Stimulated activated CD4-positive, alpha-beta T cell treated with anti-CD3 and anti-CD28 coated beads, Interleukin-12 subunit alpha, Interleukin-12 subunit beta, amount 100 ng/mL, for 4 hours (primary cell): ENCODE measurements around the gene CRBN.
A peak's percentile ranks its signal among the peaks of the same experiment; 100 is the strongest.

Source experiments
- DNase-seq: peaks from one replicate; pipeline ENCODE4 v3.0.0-alpha.2; 2020

The CRBN gene

GRCh38 chr3:3179407-3180094, at the start of gene CRBN:
CRBN (minus strand) TSS chr3:3179691; CDS start chr3:3179687, 4 bp downstream.
- DNase-seq = peak; percentile 82

- DNase-seq = no peak
These were observed 48.1 kb upstream of the CRBN start for GRCh38 chr3:3227640-3228039.

- DNase-seq = no peak
These were observed 42.0 kb upstream of the CRBN start for GRCh38 chr3:3221528-3221927.

- DNase-seq = no peak
These were observed 36.9 kb upstream of the CRBN start for GRCh38 chr3:3216401-3216800.

- DNase-seq = no peak
These were observed 33.4 kb upstream of the CRBN start for GRCh38 chr3:3212781-3213440.

- no peak for DNase-seq
These were observed 30.2 kb upstream of the CRBN start for GRCh38 chr3:3209714-3210113.

- DNase-seq = no peak
These were observed 29.6 kb upstream of the CRBN start for GRCh38 chr3:3209057-3209456.

- DNase-seq = no peak
These were observed 22.1 kb upstream of the CRBN start for GRCh38 chr3:3201611-3202010.

GRCh38 chr3:3200632-3201212, 21.2 kb upstream of the CRBN start:
- DNase-seq = no peak

- DNase-seq = no peak
These were observed 19.8 kb upstream of the CRBN start for GRCh38 chr3:3199306-3199705.

- DNase-seq = no peak
These were observed 16.8 kb upstream of the CRBN start for GRCh38 chr3:3196148-3196861.

GRCh38 chr3:3194861-3195260, 15.4 kb upstream of the CRBN start:
- DNase-seq = no peak

GRCh38 chr3:3192286-3192675, 12.8 kb upstream of the CRBN start:
- DNase-seq = no peak

GRCh38 chr3:3191675-3192285, 12.3 kb upstream of the CRBN start:
- no peak for DNase-seq

GRCh38 chr3:3189961-3190360, 10.5 kb upstream of the CRBN start:
- no peak for DNase-seq

GRCh38 chr3:3189102-3189727, 9.7 kb upstream of the CRBN start:
- DNase-seq = no peak

- DNase-seq = no peak
These were observed 5.4 kb upstream of the CRBN start for GRCh38 chr3:3184876-3185275.

GRCh38 chr3:3180456-3180855, 965 bp upstream of the CRBN start:
- no peak for DNase-seq

GRCh38 chr3:3178498-3179328, 778 bp downstream of the CRBN start:
- no peak for DNase-seq

GRCh38 chr3:3177861-3178497, 1.5 kb downstream of the CRBN start:
- DNase-seq = no peak

- no peak for DNase-seq
These were observed 6.9 kb downstream of the CRBN start for GRCh38 chr3:3172627-3173026.
